Body of pancreas (tissue), 4 donors: ENCODE results near the gene ANXA6.

Source experiments
- CTCF ChIP-seq, 7 experiments: fragments of 450-650 bp in 4 of 7; fragments of 200-600 bp in 3 of 7; sonication (generic) in 3 of 7; IDR thresholded peaks; one replicate each; pipeline ENCODE4 v1.5.1; 2016 to 2019; ENCODE audit warnings: antibody characterized with exemption in 7 of 7
- POLR2A ChIP-seq, 3 donors: fragments of 450-650 bp; IDR thresholded peaks; one replicate each; pipeline ENCODE4 v1.6.1; 2016; ENCODE audit warnings: antibody characterized with exemption in 3 of 3, mild to moderate bottlenecking in 2 of 3

DNA sequence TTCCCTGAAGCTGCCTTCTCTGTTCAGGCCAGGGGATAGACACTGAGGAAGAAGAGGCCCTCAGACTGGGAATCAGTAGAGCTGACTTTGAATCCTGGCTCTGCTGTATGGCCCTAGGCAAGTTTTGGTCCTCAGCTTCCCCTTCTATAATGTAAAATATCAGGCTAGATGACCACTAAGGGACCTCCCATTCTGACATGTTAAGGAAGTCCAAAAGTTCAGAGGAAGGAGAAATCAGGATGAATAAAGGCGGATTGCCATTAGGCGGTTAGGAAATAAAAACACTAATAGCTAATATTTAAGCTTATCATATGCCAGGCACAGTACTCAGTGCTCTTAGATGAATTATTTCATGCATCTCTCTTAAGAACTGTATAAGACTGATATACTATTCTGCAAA is 67.9 kb downstream of the ANXA6 start:
- TF ChIP-seq CTCF (IDR thresholded peaks at IDR 0.05) (no peak), POLR2A (IDR thresholded peaks at IDR 0.05) (no peak)
